Retina (tissue), 1 donor: ENCODE measurements around the gene FCHSD2.
A peak's percentile ranks its signal among the peaks of the same experiment; 100 is the strongest.

ENCODE experiments used
- DNase-seq: peaks from one replicate; pipeline ENCODE4 v3.0.0-alpha.2; 2016

Gene FCHSD2

DNA sequence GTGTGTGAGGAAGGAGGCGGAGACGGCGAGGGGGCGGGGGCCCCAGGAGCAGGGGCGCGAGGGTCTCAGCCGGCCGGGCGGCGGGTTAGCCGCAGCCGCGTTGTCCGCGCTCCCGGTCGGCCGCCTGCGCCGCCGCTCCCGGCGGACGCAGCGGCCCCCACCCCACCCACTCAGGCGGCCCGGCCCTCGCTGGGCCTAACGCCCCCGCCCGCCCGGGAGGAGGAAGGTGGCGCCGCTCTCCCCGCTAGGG is at the start of gene FCHSD2:
Gene FCHSD2 (minus strand): TSS at position 191 of the 250 bp plus-strand sequence. CDS start 441 bp downstream, outside the sequence.
- DNase-seq, result no peak

DNA sequence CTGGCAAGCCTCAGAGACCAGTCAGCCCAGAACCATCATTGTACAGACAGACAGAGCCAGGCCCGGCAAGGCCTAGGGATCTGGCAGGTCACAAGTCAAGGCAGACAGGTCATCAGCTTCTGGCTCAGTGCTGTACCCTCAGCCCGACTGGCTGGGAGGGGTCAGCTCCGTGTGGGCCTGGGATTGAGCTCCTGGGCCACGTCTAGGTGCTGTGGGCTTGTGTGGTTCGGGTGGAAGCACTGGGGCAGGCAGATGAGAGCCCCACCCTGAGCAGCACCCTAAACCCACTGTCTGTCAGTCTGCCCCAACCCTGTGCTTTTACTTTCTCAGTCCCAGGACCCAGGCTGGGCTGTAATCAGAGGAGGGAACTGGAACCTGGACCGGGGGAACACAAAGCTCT is 49.0 kb upstream of the FCHSD2 start:
- no peak for DNase-seq

DNA sequence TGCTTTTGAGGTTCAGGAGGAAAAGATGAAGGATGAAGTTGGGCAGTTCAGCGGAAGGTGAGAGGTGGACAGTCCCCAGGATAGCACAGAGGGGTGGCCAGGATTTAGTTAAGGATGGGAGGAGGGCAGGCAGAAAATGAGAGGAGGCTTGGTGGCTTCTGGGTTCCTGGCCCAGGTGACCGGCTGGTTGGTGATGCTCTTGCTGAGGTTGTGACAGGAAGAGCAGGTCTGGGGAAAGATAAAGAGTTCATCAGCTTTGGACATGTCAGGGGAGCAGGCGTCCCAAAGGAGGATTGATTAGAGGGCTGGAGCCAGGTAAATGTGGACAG is 48.4 kb upstream of the FCHSD2 start:
- DNase-seq, result no peak

DNA sequence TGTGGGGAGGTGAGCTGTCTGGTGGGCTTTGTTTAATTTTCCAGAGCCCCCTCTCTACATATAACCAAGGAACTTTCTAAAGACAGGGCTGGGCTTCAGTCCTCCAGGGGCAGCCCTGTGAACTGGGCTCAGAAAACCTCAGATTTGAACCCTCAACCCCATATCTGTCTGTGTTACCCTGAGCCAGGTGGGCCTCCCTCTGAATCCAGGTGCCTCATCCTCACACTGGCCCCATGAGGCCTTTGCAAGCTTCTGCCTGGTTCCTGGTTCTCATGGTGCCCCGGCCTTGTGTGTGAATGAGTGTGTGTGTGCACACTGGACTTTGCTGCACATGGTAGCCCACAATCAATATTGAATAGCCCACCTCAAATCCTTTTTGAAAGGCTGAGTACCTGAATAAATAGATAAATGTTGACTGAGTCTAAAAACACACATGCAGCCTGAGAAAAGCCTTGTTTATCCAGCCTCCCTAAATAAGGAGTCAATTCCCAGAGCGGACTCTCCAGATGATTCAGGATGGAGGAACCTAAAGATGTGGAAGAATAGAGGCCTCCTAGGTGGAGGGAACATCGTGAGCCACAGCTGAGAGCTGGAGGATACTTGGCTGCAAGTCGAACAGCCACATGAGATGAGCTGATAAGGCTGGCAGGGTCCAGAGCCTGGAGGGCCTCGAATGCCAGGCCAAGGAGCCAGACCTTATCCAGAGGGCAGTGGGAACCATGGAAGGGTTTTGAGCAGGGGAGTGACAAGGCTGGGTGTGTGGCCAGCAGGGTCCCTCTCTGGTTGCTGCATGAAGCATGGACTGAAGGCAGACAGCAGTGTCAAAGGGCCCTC is 47.8 kb upstream of the FCHSD2 start:
- DNase-seq, result no peak

DNA sequence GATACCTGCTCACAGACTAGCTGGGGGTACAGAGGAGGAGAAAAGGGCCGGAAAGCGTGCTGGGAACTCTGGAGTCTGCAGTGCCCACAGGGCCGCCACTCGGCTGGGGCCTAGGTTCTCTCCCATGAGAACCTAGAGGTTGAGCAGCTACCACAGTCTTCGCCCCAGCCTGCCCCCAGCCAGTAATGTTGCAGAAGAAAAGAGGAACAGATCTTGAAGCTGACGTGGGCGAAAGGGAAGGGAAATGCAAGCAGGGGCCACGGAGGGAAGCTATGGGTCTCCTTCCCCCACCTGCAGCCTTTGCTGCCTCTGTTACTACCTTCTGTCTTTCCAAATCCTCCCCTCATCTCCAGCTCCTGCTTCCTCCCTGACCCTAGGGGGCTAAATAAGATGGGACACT is 47.2 kb upstream of the FCHSD2 start:
- no peak for DNase-seq

DNA sequence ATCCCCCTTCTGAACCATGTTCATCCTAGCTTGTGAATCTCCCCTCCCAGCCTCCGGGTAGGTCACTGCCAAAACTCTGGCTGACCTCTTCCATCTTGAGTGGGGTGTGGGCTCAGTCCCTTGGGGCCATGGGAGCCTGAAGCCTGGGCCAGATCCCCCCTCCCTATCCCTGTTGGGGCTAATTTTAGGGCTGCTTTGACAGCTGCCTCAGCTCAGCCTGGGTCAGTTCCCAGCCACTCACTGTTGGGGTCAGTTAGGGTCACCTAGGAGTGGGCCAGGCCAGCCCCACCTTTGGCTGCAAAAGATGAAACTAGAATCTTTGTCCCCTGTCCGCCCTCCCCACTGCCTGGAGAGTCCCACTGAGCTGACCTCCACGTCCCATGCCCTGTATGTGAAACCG is 46.2 kb upstream of the FCHSD2 start:
- DNase-seq, result no peak

DNA sequence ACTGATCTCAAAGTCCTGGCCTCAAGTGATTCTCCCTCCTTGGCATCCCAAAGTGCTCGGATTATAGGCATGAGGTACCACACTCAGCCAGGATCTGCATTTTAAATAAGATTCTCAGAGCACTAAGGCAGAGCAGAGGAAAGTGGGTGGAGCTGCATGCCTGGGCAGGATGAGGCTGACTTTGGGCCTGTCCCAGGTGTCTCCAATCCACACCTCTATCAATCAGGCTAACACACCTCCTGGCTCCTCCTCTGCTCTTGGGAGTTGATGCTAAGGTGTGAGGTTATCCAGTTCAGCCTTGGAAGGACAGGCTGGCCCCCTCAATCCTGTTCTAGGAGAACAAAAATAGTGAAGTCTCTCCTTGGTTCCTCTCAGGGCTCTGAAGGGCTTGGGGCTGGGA is 45.7 kb upstream of the FCHSD2 start:
- no peak for DNase-seq

DNA sequence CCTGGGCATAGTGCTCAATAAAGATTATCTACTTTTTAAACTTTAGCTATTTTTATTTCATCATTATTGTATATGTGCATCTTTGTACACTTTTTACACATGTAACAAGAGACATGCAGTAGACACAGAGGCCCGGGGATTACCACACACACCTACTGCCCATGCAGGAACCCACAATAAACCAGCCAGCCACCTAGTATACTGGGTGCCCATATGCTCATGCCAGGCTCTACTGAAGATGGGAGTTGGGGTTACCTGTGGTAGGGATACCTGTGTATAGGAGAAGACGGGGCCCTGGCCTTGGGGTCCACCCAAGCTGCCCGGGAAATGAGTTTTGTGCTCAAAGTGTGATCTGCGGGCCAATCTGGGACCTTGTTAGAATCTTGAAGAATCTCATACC is 44.8 kb upstream of the FCHSD2 start:
- DNase-seq, result no peak

DNA sequence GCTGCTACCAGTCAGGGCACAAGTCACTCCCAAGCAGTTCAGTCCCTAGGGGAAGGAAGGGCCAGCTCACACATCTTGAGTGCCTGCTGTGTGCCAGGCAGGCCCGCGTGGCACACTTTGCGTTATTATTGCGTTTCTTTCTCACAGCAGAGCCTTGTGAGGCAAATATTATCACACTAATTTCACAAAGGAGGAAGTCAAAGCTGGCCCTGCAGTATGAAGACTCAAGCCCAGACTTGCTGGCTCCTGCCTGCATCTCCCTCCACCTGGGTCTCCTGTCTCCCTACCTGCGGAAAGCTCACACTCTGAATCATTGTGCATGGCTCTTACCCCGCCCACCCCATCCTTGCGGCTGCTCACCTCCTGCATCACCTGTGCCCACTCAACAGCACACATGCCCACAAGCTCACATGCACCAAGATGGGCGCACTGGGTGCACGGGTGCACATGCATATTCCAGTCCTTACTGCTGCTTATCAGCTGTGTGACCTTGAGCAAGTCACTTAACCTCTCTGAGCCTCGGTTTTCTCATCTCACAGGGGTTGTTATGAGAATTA is 44.3 kb upstream of the FCHSD2 start:
- no peak for DNase-seq

DNA sequence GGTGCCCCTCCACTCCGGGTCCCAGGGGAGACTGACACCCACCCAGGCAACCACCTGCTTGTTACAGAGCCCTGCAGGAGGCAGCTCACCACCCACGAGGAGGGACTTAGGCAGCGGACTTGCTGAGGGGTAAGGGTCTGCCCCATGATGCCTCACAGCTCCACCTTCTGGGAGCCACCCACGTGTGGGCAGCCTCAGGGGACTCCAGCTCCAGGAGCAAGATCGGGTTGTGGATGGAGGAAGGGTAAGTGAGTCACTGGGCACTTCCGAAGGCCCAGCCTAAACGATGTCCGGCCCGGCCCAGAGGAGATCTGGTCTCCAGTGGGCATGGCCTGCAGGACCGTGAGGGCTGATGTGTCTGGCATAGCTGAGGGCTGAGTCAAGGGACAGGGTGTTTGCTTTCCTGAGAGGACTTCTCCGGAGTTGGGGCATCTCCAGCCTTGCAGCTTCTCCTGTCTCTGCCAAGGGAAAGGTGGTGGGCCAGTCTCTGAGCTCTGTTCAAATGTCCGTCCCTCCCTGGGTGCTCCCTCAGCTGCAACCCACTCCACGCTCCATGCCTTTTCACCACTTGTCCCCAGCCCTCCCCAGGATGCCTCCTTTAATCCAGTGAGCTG is 43.7 kb upstream of the FCHSD2 start:
- DNase-seq, result no peak

DNA sequence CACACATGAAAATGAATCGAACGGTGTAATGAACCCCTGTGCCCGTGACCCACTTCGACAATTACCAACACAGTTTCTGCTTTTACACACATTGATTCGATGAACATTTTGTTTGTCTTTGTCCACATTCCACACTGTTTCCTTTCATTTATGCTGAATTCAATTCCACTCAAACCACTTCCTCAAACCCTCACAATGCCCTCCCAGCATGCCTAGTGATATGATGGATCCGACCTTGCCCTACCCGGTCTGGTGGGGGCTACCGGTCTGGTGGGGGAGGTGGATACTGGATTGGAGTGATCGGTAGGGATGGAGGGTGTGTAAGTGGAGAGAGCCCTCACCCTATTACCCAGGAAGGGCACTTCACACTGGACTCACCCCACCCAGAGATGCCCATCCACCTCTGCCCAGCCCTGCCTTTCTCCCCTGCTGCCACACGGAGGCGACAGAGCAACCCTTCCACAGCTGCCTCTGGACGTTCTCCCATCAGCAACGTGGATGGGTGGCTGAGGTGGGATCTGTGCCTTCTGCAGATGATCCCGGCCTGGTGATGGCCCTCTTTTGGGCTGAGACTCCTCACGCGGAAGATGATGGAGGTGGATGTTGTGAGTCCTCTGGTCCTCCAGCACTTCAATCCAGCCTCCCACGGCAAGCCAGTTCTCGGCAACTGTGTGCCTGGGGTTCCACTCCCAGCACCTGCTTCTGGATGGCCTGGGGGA is 43.0 kb upstream of the FCHSD2 start:
- DNase-seq, result peak; percentile 73

DNA sequence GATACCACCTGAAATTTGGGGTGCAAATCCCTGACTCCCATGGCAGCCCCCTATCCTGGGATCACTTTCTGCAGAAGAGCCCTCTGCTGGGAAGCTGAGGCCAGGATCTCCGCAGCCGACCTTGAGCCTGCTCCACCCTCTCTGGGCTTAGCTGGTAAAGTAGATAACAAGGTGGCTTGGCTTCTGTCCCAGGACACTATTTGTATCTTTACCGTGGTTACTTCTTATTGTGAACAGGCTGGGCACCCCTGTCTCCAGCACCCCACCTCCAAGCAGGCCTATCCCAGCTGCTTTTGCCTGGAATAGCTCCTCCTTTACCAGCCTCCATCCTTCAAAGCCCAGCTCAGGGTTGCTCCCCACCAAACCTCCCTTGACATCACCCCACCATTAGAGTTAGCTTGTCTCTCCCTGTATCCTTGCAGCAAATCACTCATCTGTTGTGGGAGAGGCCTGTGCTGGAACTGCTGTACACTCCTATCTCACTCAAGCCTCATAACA is 40.8 kb upstream of the FCHSD2 start:
- DNase-seq, result no peak

DNA sequence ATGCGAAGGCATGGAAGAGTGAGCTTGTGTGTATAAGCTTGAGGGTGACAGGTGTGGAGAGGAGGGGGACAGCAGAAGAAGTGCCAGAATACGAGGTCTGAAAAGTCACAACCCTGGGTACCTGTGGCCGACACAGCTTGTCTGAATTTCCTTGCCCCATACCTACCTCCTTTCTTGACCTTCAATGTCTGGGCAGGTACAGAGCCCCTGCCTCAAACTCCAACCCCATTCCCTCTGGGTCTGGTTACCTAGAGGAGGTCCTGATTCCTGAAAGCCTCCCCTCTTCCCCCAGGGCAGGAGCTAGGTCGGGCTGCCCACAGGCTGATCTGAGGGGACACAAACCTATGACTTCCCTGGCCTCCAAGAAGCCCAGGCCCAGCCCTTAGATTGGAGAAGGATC is 36.6 kb upstream of the FCHSD2 start:
- DNase-seq, result no peak

DNA sequence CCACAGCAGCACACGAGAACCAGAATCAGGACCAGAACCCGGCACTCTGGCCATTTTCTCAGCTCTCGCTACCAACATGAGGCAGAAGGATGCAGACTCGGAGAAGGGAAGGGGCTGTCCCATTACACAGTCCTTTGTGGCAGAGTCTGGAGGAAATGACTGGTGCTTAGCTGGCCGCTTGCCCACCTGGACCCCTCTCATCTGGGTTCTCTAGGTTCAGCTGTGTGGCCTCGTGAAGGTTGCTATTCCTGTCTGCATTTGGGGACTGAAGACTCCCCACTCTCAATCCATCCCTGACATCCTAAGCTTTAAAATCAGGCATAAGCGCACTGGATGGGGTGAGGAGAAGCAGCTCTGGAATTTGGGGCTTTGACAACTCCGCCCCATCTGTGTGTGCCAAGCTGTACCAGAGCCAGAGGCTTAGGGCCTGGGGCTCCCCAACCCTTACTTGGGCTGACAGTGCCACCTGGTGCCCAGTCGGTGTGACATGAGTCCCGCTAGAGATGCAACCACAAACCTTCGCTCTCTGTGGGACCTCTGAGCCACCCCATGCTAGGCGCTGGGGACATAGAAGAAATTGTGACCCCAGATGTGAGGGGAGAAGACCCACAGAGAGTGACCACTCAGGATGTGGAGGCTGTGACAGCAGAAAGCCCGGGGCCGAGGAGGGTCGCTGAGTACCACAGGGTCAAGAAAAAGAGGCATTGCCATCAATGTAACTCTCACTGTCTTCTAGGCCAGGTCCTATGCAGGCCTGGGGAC is 35.8 kb upstream of the FCHSD2 start:
- peak; percentile 71 for DNase-seq

DNA sequence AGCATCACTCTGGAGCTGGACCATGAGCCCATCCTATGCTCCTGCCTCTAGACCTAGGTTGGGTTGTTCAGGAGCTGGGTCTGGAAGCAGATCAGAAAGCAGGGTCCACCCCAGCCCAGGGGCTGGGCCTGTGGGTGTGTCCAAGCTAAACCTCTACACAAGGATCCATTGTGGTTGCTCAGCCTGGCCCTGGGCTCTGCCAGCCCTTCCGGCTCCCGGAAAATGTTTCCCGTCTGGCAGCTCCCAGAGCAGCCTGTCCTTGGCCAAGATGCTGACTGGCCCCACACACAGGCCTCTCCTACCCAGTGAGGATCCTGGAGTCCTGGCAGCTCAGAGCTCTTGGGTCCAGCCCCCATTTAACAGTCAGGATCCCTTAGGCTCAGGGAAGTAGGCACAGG is 35.3 kb upstream of the FCHSD2 start:
- DNase-seq, result no peak

DNA sequence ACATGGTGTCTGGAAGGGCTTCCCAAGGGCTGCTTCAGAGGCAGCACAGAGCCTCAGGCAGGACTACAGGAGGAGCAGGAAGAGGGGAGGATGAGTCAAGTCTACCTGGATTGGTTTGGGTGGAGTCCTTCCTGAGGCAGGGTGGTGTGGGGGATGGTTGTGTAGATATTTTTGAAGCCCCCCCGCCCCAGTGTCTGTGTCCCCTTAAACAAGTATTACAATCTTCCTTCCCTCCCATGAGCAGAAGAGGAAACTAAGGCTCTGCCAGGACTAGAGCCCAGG is 34.7 kb upstream of the FCHSD2 start:
- no peak for DNase-seq

DNA sequence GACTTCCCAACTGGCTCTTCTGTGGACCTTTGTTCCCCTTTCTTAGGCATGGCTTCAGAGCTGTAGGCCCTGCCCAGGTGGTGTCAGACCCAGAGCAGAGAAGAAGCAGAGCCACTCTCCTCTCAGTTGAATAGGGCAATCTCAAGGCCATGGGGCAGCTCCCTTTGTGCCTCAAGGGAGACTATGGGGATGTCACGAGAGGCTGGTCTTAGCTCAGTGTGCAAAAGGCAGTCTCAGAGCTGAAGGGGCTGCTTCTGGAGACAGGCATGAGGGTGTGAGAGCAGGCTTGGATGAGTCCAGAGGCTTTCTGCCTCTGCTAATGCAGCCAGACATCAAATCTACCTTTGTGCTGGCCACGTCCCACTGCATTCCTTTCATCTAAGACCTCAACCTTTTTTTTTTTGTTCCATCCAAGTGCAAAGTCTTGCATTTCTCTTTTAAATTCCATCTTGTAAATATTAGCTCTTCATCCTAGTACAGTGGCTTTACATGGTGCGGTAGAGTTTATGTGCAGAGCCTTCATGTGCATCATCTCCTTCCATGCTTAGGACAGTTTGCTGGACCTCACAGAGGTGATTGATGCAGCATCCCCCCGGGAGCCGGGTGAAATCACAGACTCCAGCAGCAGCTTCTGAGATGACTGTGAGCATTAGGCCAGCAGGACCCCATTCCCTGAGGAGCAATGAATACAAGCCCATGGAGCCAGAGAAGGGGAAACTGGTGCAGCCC is 34.2 kb upstream of the FCHSD2 start:
- no peak for DNase-seq

DNA sequence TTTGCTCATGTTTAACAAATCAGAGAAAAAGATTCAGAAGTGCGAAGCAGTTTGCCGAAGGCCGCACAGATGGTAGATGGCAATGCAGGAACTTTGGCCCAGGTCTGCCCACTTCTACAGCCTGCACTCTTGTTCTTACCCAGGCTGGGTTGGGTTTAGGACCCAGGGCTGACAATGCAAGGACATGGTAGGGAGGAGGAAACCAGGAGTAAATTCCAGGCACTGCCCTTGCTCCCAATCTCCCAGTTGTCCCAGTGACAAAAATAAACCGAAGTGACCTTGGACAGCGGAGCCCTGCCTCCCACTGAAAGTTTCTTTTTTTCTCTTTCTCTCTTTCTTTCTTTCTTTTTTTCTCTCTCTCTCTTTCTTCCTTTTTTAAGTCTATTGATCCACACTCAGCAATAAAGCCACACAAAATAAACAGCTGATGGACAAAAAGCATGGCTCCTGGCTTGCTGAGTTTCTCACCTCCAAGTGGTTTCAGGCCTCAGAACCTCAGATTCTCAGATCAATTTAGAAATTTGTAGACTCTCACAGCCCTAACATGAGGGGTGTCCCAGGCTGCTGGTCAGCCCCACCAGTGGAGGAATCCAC is 33.5 kb upstream of the FCHSD2 start:
- DNase-seq, result no peak

DNA sequence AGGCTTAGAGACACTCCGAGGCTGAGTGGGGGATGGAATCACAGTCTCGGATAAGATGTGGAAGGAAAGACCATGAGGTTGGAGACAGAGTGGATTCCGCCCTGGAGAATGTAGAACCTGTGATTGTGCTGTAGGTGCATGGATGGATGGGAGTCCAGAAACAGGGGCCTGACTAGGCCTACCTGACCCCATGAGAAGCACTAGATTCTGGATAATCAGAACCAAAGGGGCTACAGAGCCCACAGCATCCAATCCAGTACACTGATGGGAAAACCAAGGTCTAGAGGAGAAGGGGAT is 32.3 kb upstream of the FCHSD2 start:
- DNase-seq, result no peak

DNA sequence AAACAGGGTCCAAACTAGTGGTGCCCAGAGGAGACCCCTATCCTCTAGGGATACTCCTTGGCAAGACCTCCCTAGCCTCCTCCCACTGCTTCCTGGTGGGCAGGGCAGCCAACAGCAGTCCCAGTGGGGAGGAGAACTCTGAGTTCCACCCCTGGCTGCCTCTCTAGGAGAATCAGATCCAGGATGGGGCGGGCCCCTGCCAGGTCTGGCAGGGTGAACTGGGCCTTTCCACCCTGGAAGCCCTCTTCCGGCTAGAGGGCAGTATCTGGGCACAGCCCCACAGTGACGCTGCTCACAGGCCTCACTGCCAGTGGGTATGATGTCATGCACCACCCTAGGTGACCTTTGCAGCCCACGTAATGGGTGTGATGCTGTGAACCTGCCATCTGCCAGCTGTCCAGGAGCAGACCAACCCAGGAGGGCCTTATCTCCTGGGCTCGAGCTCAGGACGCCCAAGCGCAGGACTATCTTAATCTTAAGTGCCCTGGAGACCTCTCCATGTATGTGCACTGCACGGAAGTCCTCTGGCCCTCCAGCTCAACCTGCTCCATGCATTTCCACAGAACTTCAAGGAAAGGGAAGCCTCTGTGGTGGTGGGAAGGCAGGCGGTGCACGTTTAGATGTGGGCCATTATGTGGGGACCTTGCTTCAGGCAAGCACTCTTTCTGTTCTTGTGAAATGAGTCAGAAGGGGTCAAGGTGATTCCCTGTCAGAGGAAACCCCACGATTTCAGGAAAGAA is 31.8 kb upstream of the FCHSD2 start:
- DNase-seq, result no peak

DNA sequence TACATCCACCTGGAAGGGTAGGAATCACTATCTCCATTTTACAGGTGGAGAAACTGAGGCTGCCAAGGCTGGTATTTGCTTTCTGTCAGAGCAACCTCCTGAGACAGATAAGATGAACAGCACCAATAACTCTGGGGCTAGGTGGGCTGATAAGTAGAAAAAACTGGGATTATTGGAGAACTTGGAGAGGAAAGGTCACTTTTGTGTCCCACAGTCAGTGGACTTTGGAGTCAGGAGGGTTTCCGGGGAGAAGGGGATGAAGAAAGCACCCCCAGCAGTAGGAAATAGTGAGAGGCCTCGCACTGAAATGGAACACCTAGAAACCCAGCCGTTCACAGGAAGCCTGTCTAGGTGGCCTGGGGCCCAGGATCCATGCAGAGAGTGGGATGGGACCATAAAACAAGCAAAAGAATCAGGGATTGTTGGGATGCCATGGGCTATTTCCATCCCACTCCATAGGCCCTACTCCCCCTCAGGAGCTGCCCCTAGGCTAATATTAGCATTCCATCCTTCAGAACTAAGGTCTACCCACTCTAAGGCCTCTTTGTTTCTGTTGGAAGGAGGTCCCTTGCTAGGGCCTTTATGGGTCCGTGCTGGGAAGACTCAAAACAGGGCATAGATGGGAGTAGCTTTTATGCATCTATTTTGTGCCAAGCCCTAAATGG is 31.0 kb upstream of the FCHSD2 start:
- no peak for DNase-seq
